ENCODE data around the gene NAT10.
A peak's percentile ranks its signal among the peaks of the same experiment; 100 is the strongest.
"Not testable (repeated sequence)": the region's sequence is repeated elsewhere in the genome, so short reads cannot be mapped to it uniquely, and the experiment has no call there.

The NAT10 gene

GRCh38 chr11:34169686-34170085 is 64.3 kb downstream of the NAT10 start:
- DNase-seq = no peak

DNA sequence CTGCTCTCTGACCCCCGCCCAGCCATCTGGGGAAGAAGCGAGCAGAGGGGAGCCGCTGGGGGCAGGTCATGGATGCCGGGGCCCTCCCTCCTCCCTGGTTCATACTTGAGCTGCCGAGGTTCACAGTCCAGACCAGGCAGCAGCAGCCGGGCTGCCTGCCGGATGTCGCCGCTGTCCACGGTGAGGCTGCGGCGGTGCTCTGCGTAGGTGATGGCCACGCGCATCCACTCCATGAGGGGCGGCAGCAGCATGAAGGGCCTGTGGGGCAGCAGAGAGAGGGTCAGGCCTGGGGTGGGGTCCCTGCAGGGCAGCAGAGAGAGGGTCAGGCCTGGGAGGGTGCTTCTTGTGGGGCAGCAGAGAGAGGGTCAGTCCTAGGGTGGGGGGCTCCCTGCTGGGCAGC is 67.6 kb downstream of the NAT10 start:
- no peak for DNase-seq

GRCh38 chr11:34174412-34175041 is 69.1 kb downstream of the NAT10 start:
- DNase-seq = peak; percentile 50 to 75 (median 60)

- DNase-seq = no peak
These were observed 70.0 kb downstream of the NAT10 start for GRCh38 chr11:34175284-34176019.

- DNase-seq = no peak
These were observed 71.4 kb downstream of the NAT10 start for GRCh38 chr11:34176751-34177209.

DNA sequence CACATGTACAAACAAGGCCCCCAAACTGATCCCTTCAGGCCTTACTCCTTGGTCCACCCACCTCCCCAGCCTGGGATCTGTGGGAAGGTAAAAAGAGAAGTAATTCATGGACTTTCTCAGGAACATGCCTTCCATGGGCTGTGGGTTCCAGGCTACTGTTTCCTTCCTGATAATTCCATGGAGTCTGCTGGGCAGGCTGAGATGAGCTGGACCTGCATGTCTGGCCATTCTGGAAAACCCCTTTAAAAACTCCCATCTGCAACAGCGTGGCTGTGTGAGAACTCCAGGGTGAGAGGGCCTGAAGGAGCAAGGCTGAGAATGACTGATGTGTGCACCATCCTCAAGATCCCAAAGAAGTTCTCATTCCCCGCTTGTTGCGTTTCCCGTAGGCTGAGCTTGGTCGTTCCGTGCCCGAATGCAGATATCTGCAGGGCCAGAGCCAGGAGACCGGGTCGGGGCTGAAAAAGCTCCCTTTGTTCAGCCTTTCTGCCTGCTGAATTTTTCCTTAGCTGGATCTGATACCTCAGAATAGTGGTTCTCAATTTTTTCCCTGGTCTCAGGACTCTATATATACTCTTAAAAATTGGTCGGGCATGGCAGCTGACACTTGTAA is 72.9 kb downstream of the NAT10 start:
- no peak for DNase-seq

DNA sequence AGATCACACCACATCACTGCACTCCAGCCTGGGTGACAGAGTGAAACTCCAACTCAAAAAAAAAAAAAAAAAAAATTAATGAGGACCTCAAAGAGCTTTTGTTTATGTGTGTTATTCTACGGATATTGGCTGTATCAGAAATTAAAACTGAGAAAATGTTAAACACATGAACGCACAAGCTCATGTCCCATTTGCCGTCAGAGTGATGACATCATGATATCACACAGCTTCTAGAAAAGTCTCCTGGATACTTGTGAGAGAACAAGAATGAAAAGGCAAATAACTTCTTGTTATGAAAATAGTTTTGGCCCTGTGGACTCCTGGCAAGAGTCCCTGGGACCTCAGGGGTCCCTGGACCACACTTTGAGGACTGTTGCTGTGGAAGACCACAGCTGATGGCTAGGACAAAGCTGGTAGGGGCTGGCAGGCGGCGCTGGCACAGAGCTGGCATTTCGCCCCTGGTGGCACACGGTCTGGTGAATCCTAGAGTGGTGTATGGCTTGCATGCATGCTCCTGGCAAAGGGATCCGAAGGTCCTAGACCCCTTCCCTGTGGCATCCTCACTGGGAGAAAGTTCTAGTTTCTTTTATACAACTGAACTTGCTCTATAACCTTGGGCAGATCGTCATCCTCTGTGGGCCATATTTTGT is 73.7 kb downstream of the NAT10 start:
- DNase-seq = no peak

- DNase-seq = no peak
These were observed 74.8 kb downstream of the NAT10 start for GRCh38 chr11:34180040-34180813.

- not testable (repeated sequence) for DNase-seq
These were observed 75.4 kb downstream of the NAT10 start for GRCh38 chr11:34180814-34181165.

DNA sequence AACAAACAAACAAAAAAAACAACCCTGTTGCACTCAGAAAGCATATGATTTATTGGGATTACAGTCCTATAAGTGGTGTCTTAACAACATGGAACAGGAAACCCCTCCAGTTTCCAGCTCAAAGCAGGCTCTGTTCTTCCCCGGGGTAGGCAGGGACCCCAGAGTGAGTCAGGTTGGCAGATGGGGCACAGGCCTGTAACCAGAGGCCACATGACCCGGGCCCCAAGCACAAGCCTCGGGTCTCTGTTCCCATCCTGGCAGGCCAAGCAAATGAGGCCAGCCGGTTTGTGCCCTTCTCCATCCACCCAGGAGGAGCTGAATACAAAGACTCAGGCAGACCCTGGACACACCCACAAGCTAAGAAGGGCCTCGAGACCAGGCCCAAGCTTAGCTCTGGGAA is 75.8 kb downstream of the NAT10 start:
- no peak for DNase-seq

- no peak for DNase-seq
These were observed 76.5 kb downstream of the NAT10 start for GRCh38 chr11:34181856-34182405.

DNA sequence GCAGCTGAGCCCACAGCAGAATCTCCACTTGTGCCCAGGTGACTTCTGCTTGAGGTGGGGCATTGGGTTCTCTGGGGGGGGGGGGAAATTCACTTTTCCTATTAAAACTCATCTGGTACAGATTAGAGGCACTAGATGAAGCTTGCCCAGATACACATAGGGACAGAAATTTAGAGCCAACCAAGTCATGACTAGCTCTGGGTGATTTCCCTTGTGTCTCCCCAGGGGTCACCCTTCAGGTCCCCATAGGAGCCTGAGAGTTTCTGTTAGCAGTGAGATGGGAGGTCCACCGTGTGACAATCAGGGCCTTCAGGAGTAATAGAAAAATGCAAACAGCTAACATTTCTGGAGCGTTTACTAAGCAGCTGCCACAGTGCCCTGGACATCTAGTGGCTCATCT is 77.0 kb downstream of the NAT10 start:
- DNase-seq = no peak

DNA sequence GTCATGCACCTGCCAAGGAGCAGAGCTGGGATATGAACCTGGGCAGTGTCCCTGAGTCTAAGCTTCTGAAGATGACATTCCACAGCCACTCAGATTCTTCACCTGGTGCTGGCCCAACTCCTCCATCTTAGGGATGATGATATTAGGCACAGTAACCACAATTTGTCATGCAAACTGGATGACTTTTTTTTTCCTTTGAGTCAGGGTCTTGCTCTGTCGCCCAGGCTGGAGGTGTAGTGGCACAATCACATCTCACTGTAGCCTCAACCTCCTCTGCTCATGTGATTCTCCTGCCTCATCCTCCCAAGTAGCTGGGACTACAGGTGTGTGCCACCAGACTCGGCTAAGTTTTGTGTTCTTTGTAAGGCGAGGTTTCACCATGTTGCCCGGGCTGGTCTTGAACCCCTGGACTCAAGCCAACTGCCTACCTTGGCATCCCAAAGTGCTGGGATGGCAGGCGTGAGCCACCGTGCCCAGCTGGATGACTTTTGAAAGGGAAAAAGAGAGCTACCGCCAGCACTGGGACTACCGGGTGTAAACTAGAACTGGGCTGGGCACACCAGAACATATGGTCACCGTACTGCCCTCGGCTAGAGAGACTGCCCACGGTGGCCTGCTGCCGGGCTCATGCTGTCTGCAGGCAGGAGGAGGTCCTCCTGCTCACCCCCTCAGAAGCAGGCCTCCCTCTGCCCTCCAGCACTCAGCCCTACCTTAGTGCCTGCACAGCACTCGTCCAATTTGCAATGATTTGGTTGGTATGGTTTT is 77.7 kb downstream of the NAT10 start:
- no peak for DNase-seq

DNA sequence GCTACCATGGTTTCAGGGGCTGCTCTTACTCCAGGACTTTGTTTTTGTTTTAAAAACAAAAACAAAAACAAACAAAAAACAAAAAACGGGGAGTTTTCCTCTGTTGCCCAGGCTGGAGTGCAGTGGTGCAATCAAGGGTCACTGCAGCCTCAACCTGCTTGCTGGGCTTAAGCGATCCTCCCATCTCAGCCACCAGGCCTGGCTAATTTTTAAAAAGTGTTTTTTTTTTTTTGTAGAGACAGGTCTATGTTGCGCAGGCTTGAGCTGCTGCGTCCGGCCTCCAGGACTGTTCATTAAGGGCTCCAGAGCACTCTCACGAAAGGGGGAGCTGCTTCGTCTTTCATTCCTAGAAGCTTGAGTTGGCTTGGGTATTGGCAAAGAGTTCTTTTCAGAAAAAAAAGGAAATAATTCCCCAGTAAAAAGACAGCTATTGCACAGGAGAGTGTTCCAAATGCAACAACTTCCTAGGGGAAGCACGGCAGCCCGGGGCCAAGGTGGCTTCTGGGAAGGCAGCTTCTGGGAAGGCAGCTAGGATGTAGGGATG is 78.5 kb downstream of the NAT10 start:
- DNase-seq = no peak

GRCh38 chr11:34184505-34185015 is 79.1 kb downstream of the NAT10 start:
- no peak for DNase-seq

- no peak for DNase-seq
These were observed 80.8 kb downstream of the NAT10 start for GRCh38 chr11:34185926-34186841.

- no peak for DNase-seq
These were observed 82.8 kb downstream of the NAT10 start for GRCh38 chr11:34188181-34188580.

DNA sequence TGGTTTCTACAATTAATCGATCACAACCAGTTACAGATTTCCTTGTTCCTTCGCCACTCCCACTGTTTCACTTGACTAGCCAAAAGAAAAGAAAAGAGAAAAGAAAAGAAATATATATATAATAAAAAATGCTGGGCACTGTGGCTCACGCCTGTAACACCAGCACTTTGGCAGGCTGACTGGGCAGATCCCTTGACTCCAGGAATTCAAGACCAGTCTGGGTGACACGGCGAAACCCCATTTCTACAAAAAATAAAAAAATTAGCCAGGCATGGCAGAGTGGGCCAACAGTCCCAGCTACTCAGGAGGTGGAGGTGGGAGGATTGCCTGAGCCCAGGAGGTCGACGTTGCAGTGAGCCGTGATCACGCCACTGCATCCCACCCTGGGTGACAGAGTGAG is 83.8 kb downstream of the NAT10 start:
- DNase-seq = no peak

DNA sequence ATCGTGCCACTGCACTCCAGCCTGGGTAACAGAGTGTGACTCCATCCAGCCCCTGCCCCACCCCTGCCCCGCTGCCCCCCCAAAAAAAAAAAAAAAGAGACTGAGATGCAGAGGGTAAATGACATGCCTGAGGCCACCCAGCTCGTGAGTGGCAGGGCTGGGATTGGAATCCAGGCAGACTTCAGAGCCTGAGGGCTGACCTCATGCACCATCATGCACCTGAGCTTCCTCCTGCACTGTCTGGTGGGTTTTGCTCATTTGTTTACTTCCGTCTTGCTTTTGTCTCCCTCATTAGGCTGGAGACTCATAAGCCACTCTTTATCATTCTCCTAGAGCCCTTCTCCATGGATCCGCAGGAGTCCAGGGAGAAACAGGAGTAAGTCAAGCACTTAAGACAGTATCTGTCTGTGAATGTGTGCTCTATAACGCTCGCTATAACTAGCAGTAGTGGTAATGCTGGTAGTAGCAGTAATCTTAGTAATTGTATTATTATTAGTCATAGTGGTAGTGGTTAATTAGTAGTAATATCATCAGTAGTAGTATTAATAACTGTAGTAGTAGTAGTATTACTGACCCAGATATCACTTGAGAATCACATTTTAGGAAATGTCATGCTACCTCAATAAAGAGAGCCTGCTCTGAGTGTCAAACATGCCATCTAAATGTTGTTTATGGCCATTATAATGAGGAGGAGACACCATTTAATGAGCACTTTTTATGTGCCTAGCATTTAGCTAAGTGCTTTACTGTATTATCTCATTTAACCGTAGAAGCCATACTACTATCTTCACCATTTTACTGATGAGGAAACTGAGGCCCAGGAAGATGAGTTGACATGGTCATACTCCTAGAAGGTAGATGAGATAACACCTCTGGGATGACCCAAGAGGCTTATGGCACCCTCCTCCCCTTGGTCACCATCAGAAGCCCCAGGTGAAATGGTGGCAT is 85.0 kb downstream of the NAT10 start:
- no peak for DNase-seq
